ENCODE data around the gene HVCN1.

GRCh38 chr12:110708917-110709316 lies 20.0 kb upstream of the HVCN1 start:
- TF ChIP-seq CTCF (IDR thresholded peaks at IDR 0.05): no peak
- no peak for TF ChIP-seq POLR2A (IDR thresholded peaks at IDR 0.05)
